NCI-H748 treated with DMSO at 0.1 percent for 48 hours (cell line): ENCODE results near the gene DHX57.

Experiments
- DNase-seq: peaks from one replicate; lab custom pipeline; 2025; lab: John Stamatoyannopoulos, UW

The DHX57 gene

GRCh38 chr2:38750011-38750890, 125.5 kb downstream of the DHX57 start:
- DNase-seq, result no peak

- DNase-seq, result no peak
Observed at GRCh38 chr2:38748943-38749804, 126.6 kb downstream of the DHX57 start.

- DNase-seq, result no peak
Observed at GRCh38 chr2:38748391-38748790, 127.3 kb downstream of the DHX57 start.

GRCh38 chr2:38747819-38748218, 127.9 kb downstream of the DHX57 start:
- no peak for DNase-seq
